Middle frontal gyrus (tissue), 1 donor: ENCODE data around the gene TM4SF20.
"Not testable (repeated sequence)": the region's sequence is repeated elsewhere in the genome, so short reads cannot be mapped to it uniquely, and the experiment has no call there.

ENCODE experiments used
- DNase-seq: peaks from one replicate; pipeline ENCODE4 v3.0.0-alpha.2; 2015; ENCODE audit warnings: low spot score; ENCODE audit errors: extremely low spot score

Gene TM4SF20

DNA sequence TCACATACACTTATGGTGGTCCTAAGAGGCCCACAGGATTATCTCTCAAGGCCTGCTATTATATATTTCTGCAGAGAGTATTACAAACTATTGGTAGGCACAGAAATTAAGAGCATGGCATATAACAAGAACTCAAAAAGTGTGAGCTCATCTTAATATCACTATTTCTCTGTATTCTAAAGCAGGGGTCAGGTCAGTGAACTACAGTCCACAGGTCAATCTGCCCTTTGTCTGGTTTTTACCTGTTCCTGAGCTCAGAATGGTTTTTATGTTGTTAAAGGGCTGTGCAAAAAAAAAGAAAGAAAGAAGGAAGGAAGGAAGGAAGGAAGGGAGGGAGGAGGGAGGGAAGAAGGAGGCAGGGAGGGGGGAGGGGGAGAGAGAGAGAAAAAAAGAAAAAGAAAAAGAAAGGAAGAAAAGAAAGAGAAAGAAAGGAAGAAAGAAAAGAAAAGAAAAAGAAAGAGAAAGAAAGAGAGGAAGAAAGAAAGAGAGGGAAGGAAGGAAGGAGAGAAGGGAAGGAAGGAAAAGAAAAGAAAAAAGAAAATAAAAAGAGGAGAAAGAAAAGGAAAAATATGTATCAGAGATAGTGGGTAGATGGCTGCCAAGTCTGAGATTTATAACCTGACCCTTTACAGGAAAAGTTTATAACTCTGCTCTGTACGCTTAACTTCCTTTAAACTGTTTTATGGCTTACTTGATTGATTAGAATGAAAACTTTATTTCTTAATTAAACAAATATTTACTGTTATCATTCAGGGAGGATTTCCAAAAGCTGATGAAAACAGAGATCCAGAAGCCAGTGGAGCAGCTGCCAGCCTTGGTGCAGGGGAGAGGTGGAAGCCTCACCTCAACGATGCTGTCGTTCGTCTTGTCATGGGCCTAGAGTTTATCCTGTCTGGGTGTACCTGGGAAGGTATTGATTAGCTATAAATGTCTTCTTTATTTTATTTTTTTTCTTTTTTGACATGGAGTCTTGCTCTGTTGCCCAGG lies 19.9 kb upstream of the TM4SF20 start:
- no peak for DNase-seq

DNA sequence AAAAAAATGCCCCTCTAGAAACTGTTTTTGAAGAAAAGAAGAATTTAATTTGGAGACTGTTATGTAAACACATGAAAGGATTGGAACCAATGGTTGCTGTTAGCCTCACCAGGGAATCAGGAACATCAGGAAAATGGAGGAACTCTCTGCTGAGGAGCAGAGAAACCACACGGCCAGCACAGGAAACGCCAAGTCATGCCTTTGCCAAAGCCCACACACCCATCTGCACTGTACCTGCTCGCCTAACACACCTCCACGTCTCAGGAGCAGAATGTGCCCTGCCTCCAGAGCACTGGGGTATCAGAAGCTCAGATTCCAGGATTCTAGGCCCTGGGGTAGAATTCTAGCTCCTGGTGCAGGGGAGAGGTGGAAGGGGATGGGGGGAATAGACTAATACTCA lies 18.5 kb upstream of the TM4SF20 start:
- no peak for DNase-seq

DNA sequence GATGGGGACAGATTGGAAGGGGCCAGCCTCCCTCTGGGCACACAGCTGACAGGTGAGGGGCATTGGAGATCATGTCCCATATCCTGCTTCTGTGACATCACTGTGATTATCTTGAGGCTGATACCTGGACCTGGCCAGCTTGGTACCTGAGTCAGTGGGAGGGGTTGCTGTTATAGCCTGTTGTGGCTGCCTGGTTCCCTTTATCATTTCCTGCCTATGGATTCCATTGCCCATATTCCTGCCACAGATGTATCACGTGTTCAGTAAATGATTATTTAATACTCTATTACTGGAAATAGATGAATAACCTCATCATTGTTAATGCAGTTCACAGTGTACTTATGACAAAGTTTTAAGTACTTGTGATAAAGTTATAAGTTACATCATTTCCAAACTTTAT lies 16.4 kb upstream of the TM4SF20 start:
- DNase-seq, result no peak

DNA sequence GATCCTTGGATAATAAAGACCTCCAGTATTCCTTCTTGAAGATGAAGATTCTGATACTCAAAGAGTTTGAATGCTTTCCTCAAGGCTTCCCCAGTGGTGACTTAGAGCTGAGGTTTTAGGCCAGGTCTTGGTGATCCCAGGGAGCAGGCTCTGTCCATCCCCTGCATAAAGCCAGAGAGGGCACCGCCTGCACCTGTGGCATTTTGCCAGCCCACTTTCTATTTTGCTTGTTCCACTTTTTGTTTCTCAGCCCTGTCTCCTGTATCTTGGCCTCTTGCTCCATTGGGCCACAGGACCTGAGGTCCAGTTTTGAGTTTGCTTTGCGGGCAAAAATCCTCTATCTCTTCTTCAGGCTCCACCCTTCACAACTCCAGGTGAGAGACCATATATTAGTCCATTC lies 15.3 kb upstream of the TM4SF20 start:
- no peak for DNase-seq

DNA sequence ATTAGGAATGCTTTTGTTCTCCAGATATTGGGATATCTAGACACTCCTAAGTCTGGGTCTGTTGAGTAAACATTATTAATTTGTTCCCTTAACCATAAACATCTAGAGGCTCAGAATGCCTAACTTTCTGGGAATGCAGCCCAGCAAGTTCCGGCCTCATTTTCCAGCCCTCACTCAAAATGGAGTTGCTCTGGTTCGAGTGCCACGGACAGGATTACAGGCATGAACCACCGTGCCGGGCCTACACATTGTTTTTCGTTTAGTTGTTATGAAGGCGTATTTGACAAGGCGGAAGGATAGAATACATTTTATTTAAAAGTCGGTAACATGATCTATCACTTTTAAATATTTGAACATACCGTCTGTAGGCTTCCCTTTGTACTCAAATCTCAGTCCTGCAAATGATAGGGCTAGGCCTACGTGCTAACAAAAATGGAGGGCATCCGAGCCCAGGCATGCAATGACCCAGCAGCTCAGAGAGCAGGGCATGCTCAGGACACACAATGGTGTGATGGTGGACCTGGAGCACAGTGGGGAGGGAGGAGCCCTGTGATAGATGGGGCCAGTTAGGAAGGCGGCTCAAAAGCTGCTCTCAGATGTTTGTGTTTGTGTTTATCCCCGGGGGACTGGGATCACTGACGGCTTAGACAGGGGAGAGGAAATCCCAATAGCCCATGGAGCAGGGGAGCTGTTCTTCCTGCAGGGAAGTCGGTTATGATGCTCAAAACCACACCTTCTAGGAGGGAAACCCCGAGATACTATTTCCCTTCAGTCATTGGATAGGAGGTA lies 11.6 kb upstream of the TM4SF20 start:
- no peak for DNase-seq

DNA sequence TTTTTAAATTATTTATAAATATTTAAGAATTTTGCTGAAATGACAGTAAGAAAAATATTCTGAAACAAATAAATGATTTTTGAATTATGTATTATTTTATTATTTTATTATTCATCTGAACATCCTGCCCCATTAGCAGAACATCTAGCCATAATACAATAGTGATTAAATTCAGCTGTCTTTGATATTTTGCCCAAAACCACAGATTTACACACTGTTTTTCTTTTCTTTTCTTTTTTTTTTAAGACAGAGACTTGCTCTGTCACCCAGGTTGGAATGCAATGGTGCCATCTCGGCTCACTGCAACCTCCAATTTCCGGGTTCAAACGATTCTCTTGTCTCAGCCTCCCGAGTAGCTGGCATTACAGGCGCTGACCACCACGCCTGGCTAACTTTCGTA lies 10.6 kb upstream of the TM4SF20 start:
- DNase-seq, result no peak

DNA sequence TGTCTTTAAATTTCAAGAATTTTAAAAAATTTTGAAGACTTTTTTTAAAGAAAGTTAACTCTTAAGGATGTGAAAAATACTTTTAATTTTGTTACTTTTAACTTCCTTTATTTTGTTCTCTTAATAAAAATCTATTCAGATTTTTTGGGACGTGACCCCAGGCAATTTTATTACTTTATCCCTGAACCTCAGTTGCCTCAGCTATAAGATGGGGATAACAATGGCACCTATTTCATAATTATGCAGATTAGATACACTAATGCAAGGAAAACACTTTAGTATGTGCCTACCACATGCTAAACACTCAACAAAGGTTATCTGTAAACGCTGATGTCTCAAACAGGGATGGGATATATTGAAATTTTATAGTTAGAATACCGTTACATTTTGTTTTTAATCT lies 10.1 kb upstream of the TM4SF20 start:
- no peak for DNase-seq

DNA sequence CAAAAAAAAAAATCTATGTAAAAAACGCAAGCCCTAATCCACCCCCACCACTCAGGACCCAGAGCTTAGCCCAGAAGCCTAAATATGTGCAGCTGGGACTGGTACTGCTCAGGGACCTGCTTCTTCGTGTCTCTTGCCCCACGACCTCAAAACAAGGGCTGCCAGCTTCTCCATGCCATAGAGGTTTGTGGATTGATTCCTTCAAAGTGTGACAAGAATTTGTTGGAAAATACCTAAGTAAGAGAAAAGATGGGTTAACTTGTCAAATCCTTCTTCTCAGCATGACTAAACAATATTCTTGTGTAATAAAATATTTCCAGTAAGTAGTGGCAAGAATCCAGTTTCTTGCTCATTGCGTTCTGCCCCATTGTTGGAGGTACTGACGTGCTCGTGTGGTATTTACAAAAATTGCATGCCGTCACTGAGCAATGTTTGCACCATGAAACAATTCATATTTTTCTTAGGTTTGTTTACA lies 9.5 kb upstream of the TM4SF20 start:
- DNase-seq, result no peak

DNA sequence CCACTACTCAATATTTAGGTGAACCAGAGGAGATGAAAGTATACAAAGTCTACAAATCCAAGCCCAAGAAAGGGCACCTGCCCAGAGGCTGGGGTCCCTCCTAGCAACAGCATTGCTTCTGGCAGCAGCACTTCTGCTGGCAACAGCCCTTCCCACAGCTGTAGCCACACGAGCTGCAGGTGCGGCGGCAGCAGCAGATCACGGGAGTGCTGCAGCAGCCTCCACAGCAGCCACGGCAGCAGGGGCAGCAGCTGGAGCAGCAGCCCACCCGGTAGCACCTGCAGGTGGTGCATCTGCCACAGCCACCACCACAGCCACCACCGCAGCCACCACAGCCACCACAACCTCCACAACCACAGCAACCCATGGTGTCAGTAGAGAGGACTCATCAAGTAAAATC lies 8.5 kb upstream of the TM4SF20 start, which contains the start of gene SCYGR1:
Gene SCYGR1 (minus strand): TSS at position 367 of the 400 bp plus-strand sequence. CDS start 0 bp downstream, at position 367.
- DNase-seq, result not testable (repeated sequence)

DNA sequence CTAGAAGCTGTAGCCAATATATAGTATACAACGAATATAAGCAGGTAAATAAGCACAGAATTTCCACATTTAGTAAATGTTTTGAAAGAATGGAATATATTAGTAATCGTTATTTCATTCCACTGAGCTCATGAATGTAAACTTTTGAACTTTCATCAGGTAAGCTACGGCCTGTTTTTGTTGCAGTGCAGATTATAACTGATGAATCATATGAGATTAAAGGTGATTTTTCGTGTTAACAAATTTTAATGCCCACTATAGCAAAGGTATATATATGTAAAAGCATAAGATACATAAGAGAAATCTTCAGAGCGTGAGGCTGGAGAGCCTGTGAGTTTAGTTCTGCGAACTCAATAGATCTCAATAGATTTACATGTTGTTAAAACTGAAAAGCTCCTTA lies 7.5 kb upstream of the TM4SF20 start:
- DNase-seq, result no peak

DNA sequence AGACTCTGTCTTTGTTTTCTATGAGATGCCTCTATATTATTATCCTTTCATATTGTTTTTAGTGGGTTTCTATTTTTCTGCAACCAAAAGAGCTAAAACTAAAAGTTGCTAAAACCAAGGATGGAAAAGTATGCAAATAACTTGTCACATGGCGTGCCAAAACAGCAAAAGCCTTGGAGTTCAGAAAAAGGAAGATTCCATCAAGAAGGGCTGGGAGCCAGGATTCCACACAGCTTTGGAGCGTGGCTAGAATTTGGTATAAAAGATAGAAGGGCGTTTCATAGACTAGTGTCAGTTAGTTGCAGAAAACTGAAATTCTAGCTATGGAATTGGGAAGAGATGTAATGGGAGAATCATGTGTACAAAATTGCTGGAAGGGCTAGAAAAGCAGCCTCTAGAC lies 4.6 kb upstream of the TM4SF20 start:
- DNase-seq, result no peak

DNA sequence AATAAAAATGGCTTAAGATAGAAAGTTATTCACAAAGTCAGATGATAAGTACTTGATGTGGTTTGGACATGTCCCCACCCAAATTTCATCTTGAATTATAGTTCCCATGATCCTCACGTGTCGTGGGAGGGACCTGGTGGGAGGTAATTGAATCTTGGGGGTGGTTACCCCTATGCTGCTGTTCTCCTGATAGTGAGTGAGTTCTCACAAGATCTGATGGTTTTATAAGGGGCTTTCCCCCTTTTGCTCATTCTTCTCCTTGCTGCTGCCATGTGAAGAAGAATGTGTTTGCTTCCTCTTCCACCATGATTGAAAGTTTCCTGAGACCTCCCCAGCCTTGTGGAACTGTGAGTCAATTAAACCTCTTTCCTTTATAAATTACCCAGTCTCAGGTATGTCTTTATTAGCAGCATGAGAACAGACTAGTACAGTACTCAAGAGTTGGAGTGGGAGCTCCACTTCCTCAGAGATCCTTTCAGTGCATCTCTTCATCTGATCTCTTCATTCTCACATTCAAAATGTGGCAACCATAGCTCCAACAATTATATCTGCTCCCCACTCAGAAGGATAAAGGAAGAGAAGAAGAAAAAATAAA lies 3.2 kb upstream of the TM4SF20 start:
- DNase-seq, result not testable (repeated sequence)

DNA sequence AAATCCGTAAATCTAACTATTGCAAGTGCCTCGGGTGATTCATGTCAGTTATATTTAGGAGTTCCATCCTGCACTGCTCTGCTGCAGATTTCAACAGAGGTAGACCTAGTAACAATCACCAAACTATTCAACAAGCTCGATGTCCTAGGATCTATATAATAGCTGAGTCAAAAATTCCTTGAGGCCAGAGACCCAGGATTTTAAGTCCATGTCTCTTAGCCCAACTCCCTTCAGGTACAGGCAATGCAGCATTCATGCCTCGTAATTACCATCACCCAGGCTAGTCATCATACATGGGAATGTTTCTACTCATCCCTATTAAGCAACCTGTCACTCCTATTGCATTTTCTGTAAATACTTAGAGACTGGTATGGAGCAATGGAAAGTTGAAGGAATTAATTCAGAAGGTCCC lies 729 bp downstream of the TM4SF20 start:
- DNase-seq, result no peak

DNA sequence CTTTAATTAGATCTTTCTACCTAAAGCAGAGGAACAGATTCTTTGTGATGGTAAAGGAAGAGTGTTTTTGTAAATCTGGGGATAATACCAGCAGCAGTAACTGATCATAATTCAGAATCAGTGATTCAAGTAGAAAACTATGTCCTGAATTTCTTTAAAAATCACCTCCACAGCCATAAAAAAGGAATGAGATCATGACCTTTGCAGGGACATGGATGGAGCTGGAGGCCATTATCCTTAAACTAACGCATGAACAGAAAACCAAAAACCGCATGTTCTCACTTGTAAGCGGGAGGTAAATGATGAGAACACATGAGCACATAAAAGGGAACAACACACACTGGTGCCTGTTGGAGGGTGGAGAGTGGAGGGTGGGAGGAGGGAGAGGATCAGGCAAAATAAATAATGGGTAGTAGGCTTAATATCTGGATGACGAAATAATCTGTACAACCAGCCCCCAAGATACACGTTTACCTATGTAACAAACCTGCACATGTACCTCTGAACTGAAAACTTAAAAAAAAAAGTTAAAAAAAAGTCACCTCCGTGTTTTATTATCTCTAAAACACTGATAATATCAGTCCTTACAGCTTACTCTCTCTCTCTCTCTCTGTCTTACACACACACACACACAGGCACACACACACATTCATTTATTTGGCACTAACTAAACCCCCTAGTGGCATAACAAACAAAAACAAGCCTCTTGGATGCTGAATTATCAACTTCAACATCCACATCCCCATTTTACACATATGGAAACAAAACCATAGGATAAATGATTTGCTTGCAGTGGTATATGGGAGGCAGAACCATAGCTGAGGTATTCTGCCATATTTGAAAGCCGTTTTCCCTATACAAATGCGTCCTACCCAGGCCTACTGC lies 1.4 kb downstream of the TM4SF20 start:
- no peak for DNase-seq

DNA sequence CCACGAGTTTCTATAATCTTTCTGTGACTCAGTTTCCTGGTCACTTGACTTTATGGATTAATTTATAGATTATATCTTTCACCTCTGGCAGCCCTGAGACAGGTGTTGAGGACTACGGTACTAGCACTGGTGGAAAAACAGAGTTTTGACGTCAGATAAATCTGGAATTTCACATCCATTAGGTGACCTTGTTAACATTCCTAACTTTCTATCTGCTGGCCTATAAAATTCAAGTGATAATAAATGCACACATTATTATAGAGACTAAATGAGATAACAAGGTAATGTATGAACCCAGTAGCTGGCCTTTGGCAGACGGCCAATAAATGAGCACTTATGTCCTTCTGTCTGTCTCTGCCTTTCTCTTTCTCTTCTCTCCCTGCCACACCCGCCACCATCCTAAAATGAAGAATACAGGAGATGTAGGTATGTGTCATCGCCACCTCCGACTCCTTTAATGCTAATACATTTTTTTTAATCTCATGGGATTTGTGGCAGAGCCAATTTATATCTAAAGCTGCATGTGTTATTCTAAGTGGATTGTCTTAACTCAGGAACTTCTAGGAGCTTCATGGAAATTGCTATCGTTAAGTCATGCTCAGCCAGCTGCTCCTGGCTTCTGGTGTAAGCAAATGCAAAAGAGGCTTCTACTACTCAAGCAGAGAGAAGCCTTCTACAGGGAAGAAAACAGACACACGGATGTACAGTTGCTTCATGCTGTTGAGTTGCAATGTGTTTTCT lies 2.3 kb downstream of the TM4SF20 start:
- DNase-seq, result no peak

DNA sequence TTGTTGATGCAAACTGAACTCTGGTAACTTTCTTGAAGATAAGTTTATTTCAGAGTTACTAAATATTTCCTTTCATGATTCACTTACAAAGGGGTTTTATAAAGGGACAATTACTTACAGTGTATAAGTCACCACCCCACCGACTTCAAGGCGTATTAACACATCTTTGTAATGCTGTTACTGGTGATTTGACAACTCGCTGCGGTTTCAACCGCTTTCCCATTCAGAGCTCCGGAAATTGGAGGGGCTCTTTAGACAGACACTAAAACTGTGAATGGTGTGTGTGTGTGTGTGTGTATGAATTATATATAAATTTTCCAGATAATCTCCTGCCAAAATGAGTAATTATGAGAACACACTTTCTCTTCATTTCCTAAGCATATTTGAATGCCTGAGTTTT lies 4.9 kb downstream of the TM4SF20 start:
- DNase-seq, result no peak

DNA sequence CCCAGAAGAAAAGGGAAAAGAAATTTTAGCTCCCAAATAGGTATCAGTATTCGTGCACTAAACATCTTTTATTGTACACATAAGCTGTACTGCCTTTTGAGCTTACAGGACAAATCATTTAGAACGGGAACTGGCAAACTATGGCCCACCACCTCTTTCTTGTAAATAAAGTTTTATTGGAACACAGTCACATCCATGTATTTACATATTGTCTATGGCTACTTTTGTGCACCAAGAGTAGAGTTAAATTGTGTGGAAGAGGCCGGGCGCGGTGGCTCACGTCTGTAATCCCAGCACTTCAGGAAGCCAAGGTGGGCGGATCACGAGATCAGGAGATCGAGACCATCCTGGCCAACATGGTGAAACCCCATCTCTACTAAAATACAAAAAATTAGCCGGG lies 5.7 kb downstream of the TM4SF20 start:
- DNase-seq, result no peak

DNA sequence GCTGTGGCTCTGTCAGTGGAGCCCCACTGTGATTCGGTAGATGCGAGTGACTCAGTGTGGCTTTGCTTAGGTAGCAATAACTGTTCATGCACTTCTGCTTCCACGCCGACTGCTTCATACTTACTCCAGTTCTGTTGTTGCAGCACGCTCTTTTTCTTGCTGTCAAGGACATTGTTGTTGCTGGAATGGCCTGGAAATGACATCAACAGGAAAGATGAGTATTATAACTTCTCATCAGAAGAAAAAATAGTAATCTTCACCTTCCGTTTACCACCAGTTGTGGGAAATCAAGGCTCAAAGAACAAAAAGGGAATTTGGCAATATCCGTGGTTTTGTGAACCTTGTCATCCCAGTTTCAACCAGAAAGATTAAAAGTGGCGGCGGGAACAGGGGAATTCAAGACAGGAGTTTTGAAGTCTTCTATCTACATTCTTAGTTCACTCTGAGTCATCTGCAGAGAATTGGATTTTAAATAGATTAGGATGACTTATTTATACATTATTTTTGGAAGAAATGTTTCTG lies 8.3 kb downstream of the TM4SF20 start:
- DNase-seq, result no peak

DNA sequence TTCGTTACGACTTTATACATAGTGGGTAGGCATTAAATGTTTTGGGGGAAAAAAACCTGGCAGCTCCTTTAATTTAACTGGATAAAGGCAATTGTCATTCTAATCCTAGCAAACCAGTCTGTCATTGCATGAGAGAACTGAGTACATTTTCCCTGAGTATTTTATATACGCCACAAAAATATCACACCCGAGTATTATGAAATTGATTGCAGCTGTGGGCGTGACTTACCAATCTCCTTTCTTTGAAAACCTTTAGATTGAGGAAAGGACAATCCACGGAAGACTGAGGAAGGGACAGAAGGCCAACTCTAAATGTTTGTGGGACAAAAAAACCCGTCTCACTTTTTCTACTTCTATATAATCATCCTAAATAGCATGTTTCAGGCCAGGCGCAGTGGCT lies 9.0 kb downstream of the TM4SF20 start:
- no peak for DNase-seq

DNA sequence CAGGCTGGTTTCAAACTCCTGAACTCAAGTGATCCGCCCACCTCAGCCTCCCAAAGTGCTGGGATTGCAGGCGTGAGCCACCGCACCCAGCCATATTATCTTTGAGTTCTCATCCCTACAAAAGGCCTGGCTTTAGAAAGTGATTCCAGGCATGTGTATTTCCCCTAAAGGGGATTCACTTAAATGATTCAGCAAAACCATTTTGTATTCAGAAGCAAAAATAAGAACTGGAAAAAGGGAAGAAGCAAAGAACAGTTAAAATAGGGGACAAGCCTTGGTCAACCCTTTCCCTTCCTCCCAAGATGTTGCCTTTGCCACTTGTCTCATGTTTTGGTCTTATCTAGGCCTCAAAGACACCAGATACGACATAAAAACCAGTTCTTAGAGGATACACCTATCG lies 10.5 kb downstream of the TM4SF20 start:
- no peak for DNase-seq
